Testis (tissue), 3 donors: ENCODE results near the gene AKR1B1. TPM values are rescaled to one million over a fixed set of nuclear protein-coding genes. Genes with fewer than 3 reads are reported as not detected.

Source experiments
- DNase-seq: peaks from one replicate; pipeline ENCODE4 v3.0.0-alpha.2; 2019
- H3K27ac ChIP-seq, 2 donors: fragments of 200-600 bp; sonication (generic); one replicate each; pipeline ENCODE4 v1.5.1; 2019
- H3K27me3 ChIP-seq: fragments of 200-600 bp; sonication (generic); one replicate; pipeline ENCODE4 v1.5.1; 2019
- H3K36me3 ChIP-seq: fragments of 200-600 bp; sonication (generic); one replicate; pipeline ENCODE4 v1.5.1; 2017; ENCODE audit warnings: low read depth; ENCODE audit errors: missing control alignments
- H3K4me1 ChIP-seq: fragments of 200-600 bp; sonication (generic); one replicate; pipeline ENCODE4 v1.5.1; 2019
- H3K4me3 ChIP-seq, 2 donors: fragments of 200-600 bp; sonication (generic); one replicate each; pipeline ENCODE4 v1.5.1; 2017 to 2019
- H3K9me3 ChIP-seq: fragments of 200-600 bp; sonication (generic); one replicate; pipeline ENCODE4 v1.5.1; 2017
- POLR2A ChIP-seq: fragments of 450-650 bp; IDR thresholded peaks from one replicate; pipeline ENCODE4 v1.6.1; 2017; ENCODE audit warnings: antibody characterized with exemption, mild to moderate bottlenecking, moderate library complexity
- WGBS, 2 donors: methylation state at CpG; one replicate each; pipeline ENCODE4 v1.1.5; 2018; 5-methylcytosine and 5-hydroxymethylcytosine counted together
- intact Hi-C: fragments of 100-400 bp; cut with DNase I; formaldehyde crosslinking; loops from one replicate; pipeline ENCODE4 v1.15.1; 2023; ENCODE audit warnings: low total_unique reads
- polyA plus RNA-seq: library from polyadenylated mRNA; stranded (reverse); fragments of 350-450 nt; fragmentation: Illumina TruSeq; extraction: RNeasy Lipid Tissue Mini Kit (QIAGEN cat#74804); gene quantifications from one replicate; pipeline ENCODE4 v1.2.3, GENCODE V29; 2014; ENCODE audit warnings: low read depth, low replicate concordance; ENCODE audit not compliant: insufficient read depth
- total RNA-seq, 2 donors: library from RNA; depleted of rRNA; stranded (reverse); fragments of >200 nt; gene quantifications; one replicate each; pipeline ENCODE4 v1.2.3, GENCODE V29; 2016
- TF ChIP-seq, protein P1 (sequence below), 3 experiments: fragments of 450-650 bp in 2 of 3; fragments of 200-600 bp in 1 of 3; sonication (generic) in 1 of 3; IDR thresholded peaks; one replicate each; pipeline ENCODE4 v1.5.1; 2016 to 2019; ENCODE audit warnings: antibody characterized with exemption in 3 of 3, mild to moderate bottlenecking in 2 of 3, moderate library complexity in 1 of 3

Gene AKR1B1
- total and polyA plus RNA-seq, 3 donors from 2014 or later: 99.8 to 129 (median 105) TPM

DNA sequence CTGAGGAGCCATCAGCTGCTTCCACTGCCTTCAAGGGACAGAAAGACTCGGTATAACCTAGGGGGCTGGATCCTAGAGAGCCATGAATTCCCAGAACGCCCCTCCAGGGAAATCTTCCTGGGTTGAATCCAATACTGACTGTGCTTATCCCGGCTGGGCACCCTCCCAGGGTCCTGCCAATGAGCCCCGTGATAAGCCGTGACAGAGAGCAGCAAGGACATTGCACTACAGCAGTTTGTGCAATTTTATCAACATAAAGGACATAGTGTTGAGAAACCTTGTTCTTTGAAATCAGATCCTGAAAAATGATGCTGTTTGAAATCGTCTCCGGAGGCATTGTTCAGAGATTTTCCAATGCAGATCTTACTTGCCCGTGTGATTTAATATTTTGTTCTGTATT is 18.8 kb downstream of the AKR1B1 start:
- DNase-seq: no peak
- no peaks in the 10 kb centered on the region for H3K36me3 ChIP-seq
- H3K9me3 ChIP-seq: no peaks in the 10 kb centered on the region
- no peak overlapping the region for H3K27ac ChIP-seq
- WGBS, 2 donors: 69 to 88% methylated on average over 8 of the region's 8 CpGs
- TF ChIP-seq, protein P1, sequence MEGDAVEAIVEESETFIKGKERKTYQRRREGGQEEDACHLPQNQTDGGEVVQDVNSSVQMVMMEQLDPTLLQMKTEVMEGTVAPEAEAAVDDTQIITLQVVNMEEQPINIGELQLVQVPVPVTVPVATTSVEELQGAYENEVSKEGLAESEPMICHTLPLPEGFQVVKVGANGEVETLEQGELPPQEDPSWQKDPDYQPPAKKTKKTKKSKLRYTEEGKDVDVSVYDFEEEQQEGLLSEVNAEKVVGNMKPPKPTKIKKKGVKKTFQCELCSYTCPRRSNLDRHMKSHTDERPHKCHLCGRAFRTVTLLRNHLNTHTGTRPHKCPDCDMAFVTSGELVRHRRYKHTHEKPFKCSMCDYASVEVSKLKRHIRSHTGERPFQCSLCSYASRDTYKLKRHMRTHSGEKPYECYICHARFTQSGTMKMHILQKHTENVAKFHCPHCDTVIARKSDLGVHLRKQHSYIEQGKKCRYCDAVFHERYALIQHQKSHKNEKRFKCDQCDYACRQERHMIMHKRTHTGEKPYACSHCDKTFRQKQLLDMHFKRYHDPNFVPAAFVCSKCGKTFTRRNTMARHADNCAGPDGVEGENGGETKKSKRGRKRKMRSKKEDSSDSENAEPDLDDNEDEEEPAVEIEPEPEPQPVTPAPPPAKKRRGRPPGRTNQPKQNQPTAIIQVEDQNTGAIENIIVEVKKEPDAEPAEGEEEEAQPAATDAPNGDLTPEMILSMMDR (IDR thresholded peaks at IDR 0.05): no peak
- no peak for TF ChIP-seq POLR2A
- peaks cover 11% of the 10 kb centered on the region for H3K4me1 ChIP-seq
- no peaks in the 10 kb centered on the region for H3K27me3 ChIP-seq
- H3K4me3 ChIP-seq: no peak overlapping the region
- intact Hi-C loops: no loop called here

DNA sequence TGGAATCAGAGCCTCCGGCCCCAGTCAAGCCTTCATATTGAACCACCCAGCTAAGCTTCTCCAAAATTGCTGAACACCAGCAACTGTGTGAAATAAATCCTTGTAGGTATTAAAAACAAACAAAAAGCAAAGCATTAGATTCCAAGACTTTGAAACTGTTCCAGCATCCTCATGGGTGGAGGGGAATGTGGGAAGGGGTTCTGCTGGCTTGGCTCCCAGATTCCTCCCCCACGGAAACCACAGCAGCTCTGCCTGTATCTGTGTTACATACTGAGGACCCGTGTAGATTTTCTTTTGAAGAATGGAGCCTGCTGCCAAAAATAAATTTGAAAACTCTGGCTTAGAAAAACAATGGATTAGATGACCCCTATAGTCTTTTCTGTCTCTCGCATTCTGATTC is 20.0 kb downstream of the AKR1B1 start:
- no peak for DNase-seq
- 64 to 70% methylated on average over 4 of the region's 4 CpGs for WGBS, 2 donors
- TF ChIP-seq POLR2A: no peak
- TF ChIP-seq, protein P1 (IDR thresholded peaks at IDR 0.05): no peak

DNA sequence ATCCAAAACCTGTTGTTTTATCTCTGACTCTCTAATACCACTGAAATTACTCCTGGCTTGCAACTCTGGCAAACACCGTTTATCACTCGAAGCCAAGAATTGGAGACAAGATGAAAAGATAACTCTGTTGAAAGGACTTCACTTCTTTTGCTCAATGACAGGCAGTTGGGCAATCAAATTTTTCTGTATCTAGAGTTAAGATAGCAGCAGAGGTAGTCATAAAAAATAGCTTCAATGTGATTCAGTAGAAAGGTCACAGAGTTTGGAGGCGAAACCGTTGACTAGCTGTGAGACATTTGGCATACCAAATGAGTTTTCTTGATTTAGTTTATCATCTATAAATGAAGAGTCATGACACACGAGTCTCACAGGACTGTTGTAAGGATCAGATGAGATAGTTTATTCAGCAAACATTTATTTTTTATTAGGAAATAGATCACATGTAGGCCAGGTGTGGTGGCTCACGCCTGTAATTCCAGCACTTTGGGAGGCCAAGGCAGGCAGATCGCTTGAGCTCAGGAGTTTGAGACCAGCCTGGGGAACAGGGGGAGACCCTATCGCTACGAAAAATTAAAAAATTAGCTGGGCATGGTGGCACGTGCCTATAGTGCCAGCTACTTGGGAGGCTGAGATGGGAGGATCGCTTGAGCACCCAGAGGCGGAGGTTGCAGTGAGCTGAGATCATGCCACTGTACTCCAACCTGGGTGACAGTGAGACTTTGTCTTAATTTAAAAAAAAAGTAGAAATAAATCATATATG is 23.6 kb downstream of the AKR1B1 start:
- Histone ChIP-seq H3K4me1 (peaks cover 6% of the 10 kb centered on the region), H3K27me3 (no peaks in the 10 kb centered on the region), H3K27ac (no peak overlapping the region), H3K36me3 (no peaks in the 10 kb centered on the region), H3K4me3 (no peak overlapping the region), H3K9me3 (no peaks in the 10 kb centered on the region)
- TF ChIP-seq, protein P1 (IDR thresholded peaks at IDR 0.05): no peak
- no peak for TF ChIP-seq POLR2A
- 92 to 93% methylated on average over 12 of the region's 12 CpGs for WGBS, 2 donors
- intact Hi-C loops: no loop called here
- DNase-seq: no peak

More for the DNA sequence above, 20.0 kb downstream of the AKR1B1 start:
- peaks cover under 1% of the 10 kb centered on the region for H3K4me1 ChIP-seq
- H3K27ac ChIP-seq: no peak overlapping the region
- no peaks in the 10 kb centered on the region for H3K36me3 ChIP-seq
- intact Hi-C loops: no loop called here
- no peaks in the 10 kb centered on the region for H3K9me3 ChIP-seq
- H3K27me3 ChIP-seq: no peaks in the 10 kb centered on the region
- no peak overlapping the region for H3K4me3 ChIP-seq

DNA sequence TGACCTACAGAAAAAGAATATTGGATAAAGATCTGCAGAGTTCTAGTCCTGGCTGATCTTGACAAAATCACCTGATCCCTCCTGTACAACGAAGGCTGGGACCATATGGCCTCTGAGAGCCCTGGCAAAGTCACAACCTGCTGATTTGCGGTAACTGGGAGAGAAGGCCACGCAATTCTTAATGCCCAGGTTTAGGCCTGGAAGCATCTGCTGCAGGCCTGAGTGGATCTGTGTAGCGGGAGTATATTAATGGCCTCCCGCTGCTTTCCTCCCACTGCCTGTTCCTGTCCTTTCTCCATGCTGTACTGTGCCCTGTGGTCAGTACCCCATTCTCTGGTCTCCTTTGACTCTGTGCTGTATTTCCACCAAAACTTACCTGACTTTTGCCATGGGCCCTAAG is 24.2 kb downstream of the AKR1B1 start:
- Histone ChIP-seq H3K27ac (no peak overlapping the region), H3K9me3 (no peaks in the 10 kb centered on the region), H3K4me3 (no peak overlapping the region), H3K27me3 (no peaks in the 10 kb centered on the region), H3K36me3 (no peaks in the 10 kb centered on the region), H3K4me1 (peaks cover 6% of the 10 kb centered on the region)
- no peak for TF ChIP-seq POLR2A
- TF ChIP-seq, protein P1 (IDR thresholded peaks at IDR 0.05): no peak
- intact Hi-C loops: no loop called here
- WGBS, 2 donors: 94 to 98% methylated on average over 5 of the region's 5 CpGs
- DNase-seq: no peak

DNA sequence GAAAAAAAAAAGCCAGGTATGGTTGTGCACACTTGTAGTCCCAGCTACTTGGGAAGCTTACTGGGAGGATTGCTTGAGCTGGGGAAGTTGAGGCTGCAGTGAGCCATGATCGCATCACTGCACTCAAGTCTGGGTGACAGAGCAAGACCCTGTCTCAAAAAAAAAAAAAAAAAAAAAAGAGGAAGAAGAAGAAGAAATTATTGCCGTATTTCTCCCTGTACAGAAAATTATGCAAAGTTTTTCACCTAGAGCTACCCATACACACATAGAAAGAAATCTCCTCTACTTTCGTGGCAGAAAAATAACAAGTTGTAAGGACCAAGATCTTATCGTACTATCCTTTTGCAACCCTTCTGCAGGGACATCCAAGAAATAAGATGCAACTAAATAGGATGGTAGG is 25.5 kb downstream of the AKR1B1 start:
- TF ChIP-seq, protein P1 (IDR thresholded peaks at IDR 0.05): no peak
- no peak for TF ChIP-seq POLR2A
- no peak overlapping the region for H3K27ac ChIP-seq
- H3K36me3 ChIP-seq: no peaks in the 10 kb centered on the region
- 69 to 84% methylated on average over 4 of the region's 4 CpGs for WGBS, 2 donors
- no peak overlapping the region for H3K4me3 ChIP-seq
- intact Hi-C loops: no loop called here
- H3K9me3 ChIP-seq: no peaks in the 10 kb centered on the region
- H3K4me1 ChIP-seq: peaks cover 6% of the 10 kb centered on the region
- no peaks in the 10 kb centered on the region for H3K27me3 ChIP-seq
- no peak for DNase-seq
